ENCODE measurements around the gene SPON1.

- TF ChIP-seq POLR2A (IDR thresholded peaks at IDR 0.05) (no peak), CTCF (IDR thresholded peaks at IDR 0.05) (no peak)
These were observed 179.2 kb downstream of the SPON1 start for GRCh38 chr11:14141676-14142075.
